ENCODE results near the gene SORCS2. TPM values are rescaled to one million over a fixed set of nuclear protein-coding genes. Genes with fewer than 3 reads are reported as not detected.

Gene SORCS2
- total RNA-seq, 1 experiment from 2014 or later, result 4.1 TPM

- ATAC-seq (peak; percentile 63), DNase-seq (peak; percentile 91)
- CTCF ChIA-PET, result no interaction called here
- POLR2A ChIA-PET (ENCODE audit: unreplicated experiment), result no interaction called here
- no TSS peak for BruUV-seq (replicated peaks)
- Histone ChIP-seq H3K9me2 (replicated peaks; ENCODE audit: low read length) (no peaks in the 10 kb centered on the region), H3K79me2 (ENCODE audit: low read length) (peaks cover 62% of the 10 kb centered on the region), H3K9ac (ENCODE audit: low read length) (peak overlapping the region; percentile 99), H3F3A (ENCODE audit: low read length, unreplicated experiment) (no peaks in the 10 kb centered on the region), H3K36me3 (ENCODE audit: low read depth, low read length) (no peaks in the 10 kb centered on the region), H3K4me1 (ENCODE audit: insufficient read depth, low read length) (peaks cover 67% of the 10 kb centered on the region), H3K9me3 (ENCODE audit: low read length) (no peaks in the 10 kb centered on the region), H2AFZ (ENCODE audit: low read length) (no peak overlapping the region), H3K4me2 (ENCODE audit: low read length) (peak overlapping the region; percentile 77), H3K27ac (ENCODE audit: low read length) (peak overlapping the region; percentile 100), H4K20me1 (ENCODE audit: low read length) (no peaks in the 10 kb centered on the region), H3K27me3 (ENCODE audit: low read length) (no peaks in the 10 kb centered on the region), H3K4me3 (ENCODE audit: low read length) (no peak overlapping the region)
- TF ChIP-seq, protein P1, sequence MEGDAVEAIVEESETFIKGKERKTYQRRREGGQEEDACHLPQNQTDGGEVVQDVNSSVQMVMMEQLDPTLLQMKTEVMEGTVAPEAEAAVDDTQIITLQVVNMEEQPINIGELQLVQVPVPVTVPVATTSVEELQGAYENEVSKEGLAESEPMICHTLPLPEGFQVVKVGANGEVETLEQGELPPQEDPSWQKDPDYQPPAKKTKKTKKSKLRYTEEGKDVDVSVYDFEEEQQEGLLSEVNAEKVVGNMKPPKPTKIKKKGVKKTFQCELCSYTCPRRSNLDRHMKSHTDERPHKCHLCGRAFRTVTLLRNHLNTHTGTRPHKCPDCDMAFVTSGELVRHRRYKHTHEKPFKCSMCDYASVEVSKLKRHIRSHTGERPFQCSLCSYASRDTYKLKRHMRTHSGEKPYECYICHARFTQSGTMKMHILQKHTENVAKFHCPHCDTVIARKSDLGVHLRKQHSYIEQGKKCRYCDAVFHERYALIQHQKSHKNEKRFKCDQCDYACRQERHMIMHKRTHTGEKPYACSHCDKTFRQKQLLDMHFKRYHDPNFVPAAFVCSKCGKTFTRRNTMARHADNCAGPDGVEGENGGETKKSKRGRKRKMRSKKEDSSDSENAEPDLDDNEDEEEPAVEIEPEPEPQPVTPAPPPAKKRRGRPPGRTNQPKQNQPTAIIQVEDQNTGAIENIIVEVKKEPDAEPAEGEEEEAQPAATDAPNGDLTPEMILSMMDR (conservative IDR thresholded peaks at IDR 0.05; ENCODE audit: low read depth, low read length), result no peak
- TF ChIP-seq EZH2phosphoT487 (IDR thresholded peaks at IDR 0.05; ENCODE audit: borderline replicate concordance, low read length) (no peak), EZH2 (IDR thresholded peaks at IDR 0.05; ENCODE audit: low read length, unreplicated experiment) (no peak)
- intact Hi-C loops (cut with micrococcal nuclease), result loop anchor here (5.0 kb wide), 1 partner anchor 56 kb away; no protein-coding TSS in a partner anchor
These were observed 70.8 kb downstream of the SORCS2 start for GRCh38 chr4:7263166-7263565.

DNA sequence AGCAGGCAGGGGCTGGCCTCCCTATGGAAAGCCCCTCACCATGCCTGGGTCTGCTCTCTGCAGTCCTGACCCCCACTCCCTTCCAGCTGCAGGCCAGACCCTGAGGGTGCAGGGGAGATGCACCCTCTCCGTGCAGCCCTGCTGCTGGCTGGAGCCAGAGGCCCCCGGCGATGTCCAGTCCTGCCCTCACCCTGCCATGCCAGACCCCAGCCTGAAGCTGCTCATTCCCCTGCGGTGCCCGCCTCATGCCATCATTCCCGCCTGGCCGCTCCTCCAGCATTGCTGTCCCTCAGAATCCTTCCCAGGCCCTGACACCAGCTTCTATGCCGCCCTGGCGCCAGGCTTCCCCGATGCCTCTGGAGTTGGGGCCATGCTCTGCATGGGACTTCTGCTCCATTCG is 72.4 kb downstream of the SORCS2 start:
- ChIA-PET POLR2A (ENCODE audit: unreplicated experiment) (no interaction called here), CTCF (no interaction called here)
- no peaks in the 10 kb centered on the region for H3K9me3 ChIP-seq (ENCODE audit: low read length)
- peak overlapping the region; percentile 100 for H3K27ac ChIP-seq (ENCODE audit: low read length)
- no peak overlapping the region for H3K4me3 ChIP-seq (ENCODE audit: low read length)
- no peaks in the 10 kb centered on the region for H3K9me2 ChIP-seq (replicated peaks; ENCODE audit: low read length)
- H3K9ac ChIP-seq (ENCODE audit: low read length), result peak overlapping the region; percentile 99
- H3K4me1 ChIP-seq (ENCODE audit: insufficient read depth, low read length), result peaks cover 67% of the 10 kb centered on the region
- no peak for ATAC-seq
- no peak for TF ChIP-seq EZH2phosphoT487 (IDR thresholded peaks at IDR 0.05; ENCODE audit: borderline replicate concordance, low read length)
- TF ChIP-seq, protein P1 (conservative IDR thresholded peaks at IDR 0.05; ENCODE audit: low read depth, low read length), result no peak
- TF ChIP-seq EZH2 (IDR thresholded peaks at IDR 0.05; ENCODE audit: low read length, unreplicated experiment), result no peak
- DNase-seq, result no peak
- H3K4me2 ChIP-seq (ENCODE audit: low read length), result peak overlapping the region; percentile 77; the same call in 1 of the 2 replicates
- no TSS peak for BruUV-seq (replicated peaks)
- H3K27me3 ChIP-seq (ENCODE audit: low read length), result no peaks in the 10 kb centered on the region
- intact Hi-C loops (cut with micrococcal nuclease), result loop anchor here (5.0 kb wide), 1 partner anchor 57 kb away; no protein-coding TSS in a partner anchor
- H4K20me1 ChIP-seq (ENCODE audit: low read length), result no peaks in the 10 kb centered on the region
- peaks cover 62% of the 10 kb centered on the region for H3K79me2 ChIP-seq (ENCODE audit: low read length)
- H3K36me3 ChIP-seq (ENCODE audit: low read depth, low read length), result no peaks in the 10 kb centered on the region
- H3F3A ChIP-seq (ENCODE audit: low read length, unreplicated experiment), result no peaks in the 10 kb centered on the region
- no peak overlapping the region for H2AFZ ChIP-seq (ENCODE audit: low read length)

GRCh38 chr4:7266525-7267292 is 74.4 kb downstream of the SORCS2 start:
- CTCF ChIA-PET, result interaction anchor here (0.6 to 0.8 kb wide), 2 partner anchors 70 to 72 kb away, joined by 3 read pairs; no protein-coding TSS in a partner anchor
- no peak for TF ChIP-seq EZH2 (IDR thresholded peaks at IDR 0.05; ENCODE audit: low read length, unreplicated experiment)
- no peak for TF ChIP-seq EZH2phosphoT487 (IDR thresholded peaks at IDR 0.05; ENCODE audit: borderline replicate concordance, low read length)
- TF ChIP-seq, protein P1 (conservative IDR thresholded peaks at IDR 0.05; ENCODE audit: low read depth, low read length), result no peak

More at GRCh38 chr4:7266525-7267292, 74.4 kb downstream of the SORCS2 start:
- Histone ChIP-seq H4K20me1 (ENCODE audit: low read length) (no peaks in the 10 kb centered on the region), H3K4me2 (ENCODE audit: low read length) (peak overlapping the region; percentile 48), H3K9me2 (replicated peaks; ENCODE audit: low read length) (no peaks in the 10 kb centered on the region), H2AFZ (ENCODE audit: low read length) (no peak overlapping the region), H3F3A (ENCODE audit: low read length, unreplicated experiment) (no peaks in the 10 kb centered on the region), H3K9ac (ENCODE audit: low read length) (peak overlapping the region; percentile 99), H3K4me1 (ENCODE audit: insufficient read depth, low read length) (peaks cover 59% of the 10 kb centered on the region), H3K27ac (ENCODE audit: low read length) (peak overlapping the region; percentile 100), H3K27me3 (ENCODE audit: low read length) (no peaks in the 10 kb centered on the region), H3K36me3 (ENCODE audit: low read depth, low read length) (no peaks in the 10 kb centered on the region), H3K4me3 (ENCODE audit: low read length) (peak overlapping the region; percentile 10; the same call in 1 of the 2 replicates), H3K79me2 (ENCODE audit: low read length) (peaks cover 43% of the 10 kb centered on the region), H3K9me3 (ENCODE audit: low read length) (no peaks in the 10 kb centered on the region)
- no TSS peak for BruUV-seq (replicated peaks)
- peak; percentile 90 for DNase-seq
- peak; percentile 82 for ATAC-seq
- POLR2A ChIA-PET (ENCODE audit: unreplicated experiment), result interaction anchor here (0.6 to 1.1 kb wide), 2 partner anchors 49 to 61 kb away, joined by 3 to 4 read pairs; no protein-coding TSS in a partner anchor
- intact Hi-C loops (cut with micrococcal nuclease), result loop anchor here (2.0 kb wide), 1 partner anchor 50 kb away; no protein-coding TSS in a partner anchor

All from PC-3 (cell line).